Activated B cell treated with CpG ODN at 0.5 μM for 24 hours (primary cell): Measurements from ENCODE around the gene AASDHPPT. TPM values are rescaled to one million over a fixed set of nuclear protein-coding genes. Genes with fewer than 3 reads are reported as not detected.

Experiments used
- ATAC-seq: fragments of 200-7000 bp; cut with Tn5 transposase; one replicate; pipeline ENCODE4 v1.10.0; 2021; ENCODE audit warnings: low read depth, mild to moderate bottlenecking, moderate library complexity
- CTCF ChIA-PET: fragments of 350-600 bp; sonication (Branson Sonifier 250); formaldehyde crosslinking; loops from one replicate; lab custom pipeline; 2021; ENCODE audit warnings: antibody characterized with exemption; lab: Charles Lee
- POLR2A ChIA-PET: fragments of 350-600 bp; sonication (Branson Sonifier 250); formaldehyde crosslinking; loops from one replicate; lab custom pipeline; 2021; ENCODE audit warnings: antibody characterized with exemption; lab: Charles Lee
- DNase-seq: peaks from one replicate; pipeline ENCODE4 v3.0.0; 2022
- H3K27ac Mint-ChIP-seq: one replicate; pipeline ENCODE4 v1.8.0; 2020; ENCODE audit warnings: mixed read lengths
- H3K27me3 Mint-ChIP-seq: one replicate; pipeline ENCODE4 v1.8.0; 2021; ENCODE audit warnings: mixed read lengths
- H3K36me3 Mint-ChIP-seq: one replicate; pipeline ENCODE4 v1.8.0; 2021; ENCODE audit warnings: low read depth, mixed read lengths
- H3K4me1 Mint-ChIP-seq: one replicate; pipeline ENCODE4 v1.8.0; 2021; ENCODE audit warnings: mixed read lengths
- H3K4me3 Mint-ChIP-seq: one replicate; pipeline ENCODE4 v1.8.0; 2020; ENCODE audit warnings: mild to moderate bottlenecking, mixed read lengths
- H3K9me3 Mint-ChIP-seq: one replicate; pipeline ENCODE4 v1.8.0; 2020; ENCODE audit warnings: mixed read lengths
- intact Hi-C: fragments of 100-400 bp; cut with micrococcal nuclease; formaldehyde crosslinking; loops from one replicate; pipeline ENCODE4 v1.15.1; 2024
- total RNA-seq: library from RNA; stranded (reverse); gene quantifications from 2 replicates; pipeline ENCODE4 v1.2.3, GENCODE V29; 2022
- TF ChIP-seq, protein P1 (sequence below): fragments of 200-600 bp; IDR thresholded peaks from one replicate; pipeline ENCODE4 v1.8.0; 2022; ENCODE audit warnings: antibody characterized with exemption, mild to moderate bottlenecking

Gene AASDHPPT
- total RNA-seq, 1 donor from 2014 or later: 29.6 TPM

- TF ChIP-seq, protein P1, sequence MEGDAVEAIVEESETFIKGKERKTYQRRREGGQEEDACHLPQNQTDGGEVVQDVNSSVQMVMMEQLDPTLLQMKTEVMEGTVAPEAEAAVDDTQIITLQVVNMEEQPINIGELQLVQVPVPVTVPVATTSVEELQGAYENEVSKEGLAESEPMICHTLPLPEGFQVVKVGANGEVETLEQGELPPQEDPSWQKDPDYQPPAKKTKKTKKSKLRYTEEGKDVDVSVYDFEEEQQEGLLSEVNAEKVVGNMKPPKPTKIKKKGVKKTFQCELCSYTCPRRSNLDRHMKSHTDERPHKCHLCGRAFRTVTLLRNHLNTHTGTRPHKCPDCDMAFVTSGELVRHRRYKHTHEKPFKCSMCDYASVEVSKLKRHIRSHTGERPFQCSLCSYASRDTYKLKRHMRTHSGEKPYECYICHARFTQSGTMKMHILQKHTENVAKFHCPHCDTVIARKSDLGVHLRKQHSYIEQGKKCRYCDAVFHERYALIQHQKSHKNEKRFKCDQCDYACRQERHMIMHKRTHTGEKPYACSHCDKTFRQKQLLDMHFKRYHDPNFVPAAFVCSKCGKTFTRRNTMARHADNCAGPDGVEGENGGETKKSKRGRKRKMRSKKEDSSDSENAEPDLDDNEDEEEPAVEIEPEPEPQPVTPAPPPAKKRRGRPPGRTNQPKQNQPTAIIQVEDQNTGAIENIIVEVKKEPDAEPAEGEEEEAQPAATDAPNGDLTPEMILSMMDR: no peak
- ChIA-PET CTCF (no interaction called here), POLR2A (no interaction called here)
- H3K9me3 Mint-ChIP-seq: no peaks in the 10 kb centered on the region
- peaks cover 65% of the 10 kb centered on the region for H3K36me3 Mint-ChIP-seq
- H3K4me3 Mint-ChIP-seq: no peak overlapping the region
- peaks cover 46% of the 10 kb centered on the region for H3K4me1 Mint-ChIP-seq
- H3K27me3 Mint-ChIP-seq: no peaks in the 10 kb centered on the region
- DNase-seq: no peak
- no peak overlapping the region for H3K27ac Mint-ChIP-seq
- no peak for ATAC-seq
- intact Hi-C loops: loop anchor here (5.0 kb wide), 1 partner anchor 951 kb away; no protein-coding TSS in a partner anchor
These were observed 8.7 kb downstream of the AASDHPPT start for GRCh38 chr11:106086135-106086534.

DNA sequence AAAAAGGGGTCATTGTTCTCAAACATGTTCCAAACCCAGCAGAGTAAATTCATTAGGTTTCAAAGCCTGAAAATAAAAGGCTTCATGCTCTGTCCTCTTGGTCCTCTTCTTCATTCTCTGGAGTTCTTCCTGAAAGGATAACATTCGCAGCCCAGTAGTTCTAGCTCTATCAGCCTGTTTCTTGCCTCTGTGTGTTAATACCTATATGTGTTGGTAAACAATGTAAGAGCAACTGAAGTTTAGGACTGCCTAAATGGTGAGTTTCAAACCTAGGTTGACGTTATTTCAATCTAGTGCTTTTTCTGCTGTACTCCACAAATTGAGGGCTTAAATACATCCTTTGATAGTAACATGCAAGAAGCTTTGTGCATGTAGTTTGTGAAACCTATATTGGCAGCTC, 9.4 kb downstream of the AASDHPPT start:
- no peaks in the 10 kb centered on the region for H3K27me3 Mint-ChIP-seq
- peaks cover 66% of the 10 kb centered on the region for H3K36me3 Mint-ChIP-seq
- TF ChIP-seq, protein P1: no peak
- ChIA-PET CTCF (interaction anchor here (0.8 kb wide), 1 partner anchor 8 kb away, joined by 3 read pairs; no protein-coding TSS in a partner anchor), POLR2A (no interaction called here)
- peaks cover 40% of the 10 kb centered on the region for H3K4me1 Mint-ChIP-seq
- no peaks in the 10 kb centered on the region for H3K9me3 Mint-ChIP-seq
- H3K4me3 Mint-ChIP-seq: no peak overlapping the region
- H3K27ac Mint-ChIP-seq: no peak overlapping the region
- intact Hi-C loops: loop anchor here (5.0 kb wide), 1 partner anchor 950 kb away; no protein-coding TSS in a partner anchor
- ATAC-seq (no peak), DNase-seq (no peak)

- H3K9me3 Mint-ChIP-seq: no peaks in the 10 kb centered on the region
These were observed 10.5 kb downstream of the AASDHPPT start for GRCh38 chr11:106087815-106088435.

GRCh38 chr11:106088896-106089295, 11.4 kb downstream of the AASDHPPT start:
- peaks cover 33% of the 10 kb centered on the region for H3K4me1 Mint-ChIP-seq

More at GRCh38 chr11:106087815-106088435, 10.5 kb downstream of the AASDHPPT start:
- Mint-ChIP-seq H3K27me3 (no peaks in the 10 kb centered on the region), H3K4me3 (no peak overlapping the region), H3K36me3 (peaks cover 68% of the 10 kb centered on the region), H3K4me1 (peaks cover 35% of the 10 kb centered on the region), H3K27ac (no peak overlapping the region)
- ATAC-seq (peak; percentile 57), DNase-seq (no peak)
- CTCF ChIA-PET: interaction anchor here (0.8 kb wide), 1 partner anchor 9 kb away, joined by 3 read pairs; no protein-coding TSS in a partner anchor
- POLR2A ChIA-PET: no interaction called here
- TF ChIP-seq, protein P1: no peak
- intact Hi-C loops: loop anchor here (1.0 to 5.0 kb wide), 2 partner anchors 11 to 949 kb away; partner anchors contain the start of genes AASDHPPT and KBTBD3

More at GRCh38 chr11:106088896-106089295, 11.4 kb downstream of the AASDHPPT start:
- ChIA-PET CTCF (no interaction called here), POLR2A (no interaction called here)
- ATAC-seq (no peak), DNase-seq (no peak)
- Mint-ChIP-seq H3K4me3 (no peak overlapping the region), H3K9me3 (no peaks in the 10 kb centered on the region), H3K27ac (no peak overlapping the region), H3K36me3 (peaks cover 68% of the 10 kb centered on the region), H3K27me3 (no peaks in the 10 kb centered on the region)
- intact Hi-C loops: loop anchor here (1.0 to 5.0 kb wide), 2 partner anchors 12 to 948 kb away; partner anchors contain the start of genes AASDHPPT and KBTBD3
- TF ChIP-seq, protein P1: no peak
